Measurements from ENCODE around the gene ANO1.

GRCh38 chr11:70100280-70100603, 22.1 kb downstream of the ANO1 start:
- TF ChIP-seq CTCF (IDR thresholded peaks at IDR 0.05): no peak
- no peak for TF ChIP-seq CHD2 (IDR thresholded peaks at IDR 0.05; ENCODE audit: low read length, partially characterized antibody)
- no peak for TF ChIP-seq TEAD4 (IDR thresholded peaks at IDR 0.05; ENCODE audit: borderline replicate concordance, insufficient read depth)
- TF ChIP-seq SIN3A (IDR thresholded peaks at IDR 0.05; ENCODE audit: borderline replicate concordance, low read depth, low read length): no peak
- TF ChIP-seq EP300 (IDR thresholded peaks at IDR 0.05; ENCODE audit: borderline replicate concordance in 1 of 2, low read depth in 1 of 2, low read length in 1 of 2): no peak
- no peak for TF ChIP-seq REST (IDR thresholded peaks at IDR 0.05; ENCODE audit: low read depth, low read length)
- no peak for TF ChIP-seq FOXJ3 (CRISPR knock-in tag; IDR thresholded peaks at IDR 0.05)
- no peak for TF ChIP-seq POLR2AphosphoS5 (IDR thresholded peaks at IDR 0.05; ENCODE audit: low read depth, low read length)
- no peak for TF ChIP-seq JUND (IDR thresholded peaks at IDR 0.05)
- no peak for TF ChIP-seq NRF1 (IDR thresholded peaks at IDR 0.05; ENCODE audit: low read depth, low read length)
- TF ChIP-seq TCF12 (IDR thresholded peaks at IDR 0.05): no peak
